ENCODE data around the gene RCC1. TPM values are rescaled to one million over a fixed set of nuclear protein-coding genes. Genes with fewer than 3 reads are reported as not detected.
"Not testable (repeated sequence)": the region's sequence is repeated elsewhere in the genome, so short reads cannot be mapped to it uniquely, and the experiment has no call there.

Gene RCC1
- total RNA-seq, 1 donor from 2014 or later, result 145 TPM

DNA sequence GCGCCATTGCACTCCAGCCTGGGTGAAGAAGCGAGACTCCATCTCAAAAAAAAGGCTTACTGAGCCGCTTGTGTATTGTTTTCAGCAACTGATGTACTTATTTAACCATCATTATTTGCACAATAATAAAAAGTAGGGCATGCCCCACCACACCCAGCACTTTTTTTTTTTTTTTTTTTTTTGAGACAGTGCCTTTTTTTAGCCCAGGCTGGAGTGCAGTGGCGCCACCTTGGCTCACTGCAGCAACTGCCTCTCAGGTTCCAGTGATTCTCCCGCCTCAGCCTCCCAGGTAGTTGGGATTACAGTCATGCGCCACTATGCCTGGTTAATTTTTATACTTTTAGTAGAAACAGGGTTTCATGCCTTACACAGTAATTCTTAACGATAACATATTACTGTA is 34.8 kb downstream of the RCC1 start:
- no peaks in the 10 kb centered on the region for H3K9me3 Mint-ChIP-seq
- no peaks in the 10 kb centered on the region for H3K4me1 Mint-ChIP-seq
- H3K27ac Mint-ChIP-seq, result no peak overlapping the region
- intact Hi-C loops (cut with micrococcal nuclease), result no loop called here
- no peak overlapping the region for H3K4me3 Mint-ChIP-seq
- no peaks in the 10 kb centered on the region for H3K27me3 Mint-ChIP-seq
- H3K36me3 Mint-ChIP-seq (ENCODE audit: low read depth), result peaks cover 16% of the 10 kb centered on the region
- DNase-seq, result no peak

DNA sequence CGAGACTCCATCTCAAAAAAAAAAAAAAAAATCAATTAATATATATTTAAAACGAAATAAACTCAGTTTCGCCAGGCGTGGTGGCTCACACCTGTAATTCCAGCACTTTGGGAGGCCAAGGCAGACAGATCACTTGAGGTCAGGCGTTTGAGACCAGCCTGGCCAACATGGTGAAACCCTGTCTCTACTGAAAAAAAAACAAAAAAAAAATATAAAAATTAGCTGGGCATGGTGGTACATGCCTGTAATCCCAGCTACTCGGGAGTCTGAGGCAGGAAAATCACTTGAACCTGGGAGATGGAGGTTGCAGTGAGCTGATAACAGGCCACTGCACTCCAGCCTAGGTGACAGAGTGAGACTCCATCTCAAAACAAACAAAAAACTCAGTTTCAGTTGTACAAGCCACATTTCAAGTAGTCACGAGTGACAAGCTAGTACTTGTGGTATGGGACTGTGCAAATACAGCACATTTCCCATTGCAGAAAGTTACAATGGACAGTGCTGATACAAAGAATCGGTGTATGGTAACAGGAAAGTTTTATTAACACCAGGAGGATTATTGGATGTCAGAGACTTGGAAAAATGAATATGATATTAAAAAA is 35.7 kb downstream of the RCC1 start:
- H3K27me3 Mint-ChIP-seq; DNase-seq; H3K9me3 Mint-ChIP-seq; intact Hi-C loops (cut with micrococcal nuclease); H3K27ac Mint-ChIP-seq; H3K4me1 Mint-ChIP-seq; H3K4me3 Mint-ChIP-seq: not testable (repeated sequence)
- peaks cover 12% of the 10 kb centered on the region for H3K36me3 Mint-ChIP-seq (ENCODE audit: low read depth)

DNA sequence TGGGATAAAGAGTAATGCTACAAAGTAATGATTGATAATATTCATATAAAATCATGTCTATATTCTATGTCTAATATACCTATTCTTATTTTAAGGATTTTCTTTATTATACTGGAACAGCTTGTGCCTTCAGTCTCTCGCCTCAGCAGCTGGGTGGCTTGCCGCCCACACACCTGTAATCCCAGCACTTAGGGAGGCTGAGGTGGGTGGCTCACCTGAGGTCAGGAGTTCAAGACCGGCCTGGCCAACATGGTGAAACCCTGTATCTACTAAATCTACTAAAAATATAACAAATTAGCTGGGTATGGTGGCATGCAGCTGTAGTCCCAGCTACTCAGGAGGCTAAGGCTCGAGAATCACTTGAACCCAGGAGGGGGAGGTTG is 39.4 kb downstream of the RCC1 start:
- no peaks in the 10 kb centered on the region for H3K4me1 Mint-ChIP-seq
- intact Hi-C loops (cut with micrococcal nuclease), result no loop called here
- H3K36me3 Mint-ChIP-seq (ENCODE audit: low read depth), result no peaks in the 10 kb centered on the region
- no peaks in the 10 kb centered on the region for H3K27me3 Mint-ChIP-seq
- H3K4me3 Mint-ChIP-seq, result no peak overlapping the region
- H3K9me3 Mint-ChIP-seq, result no peaks in the 10 kb centered on the region
- DNase-seq, result no peak
- H3K27ac Mint-ChIP-seq, result no peak overlapping the region

DNA sequence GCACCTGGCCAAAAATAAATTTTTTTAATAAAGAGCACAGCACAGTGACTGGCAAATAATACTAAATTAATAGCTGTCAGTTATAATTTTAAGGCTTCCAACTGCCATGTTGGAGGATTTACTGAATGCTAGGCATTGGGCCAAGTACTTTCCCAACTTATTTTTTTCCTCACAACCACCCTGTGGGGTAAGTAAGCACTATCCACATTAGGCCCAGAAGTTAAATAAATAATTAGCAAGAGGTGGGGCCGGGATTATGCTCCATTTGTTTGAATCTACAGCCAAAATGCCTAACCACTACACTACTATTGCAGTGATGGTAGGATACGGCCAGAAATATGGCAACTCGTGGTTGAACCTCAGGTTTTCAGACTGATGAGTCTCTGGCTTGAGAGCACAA is 42.5 kb downstream of the RCC1 start:
- Mint-ChIP-seq H3K36me3 (ENCODE audit: low read depth) (peaks cover 2% of the 10 kb centered on the region), H3K9me3 (no peaks in the 10 kb centered on the region), H3K27ac (no peak overlapping the region), H3K4me1 (peaks cover 6% of the 10 kb centered on the region), H3K27me3 (no peaks in the 10 kb centered on the region), H3K4me3 (no peak overlapping the region)
- no peak for DNase-seq
- intact Hi-C loops (cut with micrococcal nuclease), result no loop called here

DNA sequence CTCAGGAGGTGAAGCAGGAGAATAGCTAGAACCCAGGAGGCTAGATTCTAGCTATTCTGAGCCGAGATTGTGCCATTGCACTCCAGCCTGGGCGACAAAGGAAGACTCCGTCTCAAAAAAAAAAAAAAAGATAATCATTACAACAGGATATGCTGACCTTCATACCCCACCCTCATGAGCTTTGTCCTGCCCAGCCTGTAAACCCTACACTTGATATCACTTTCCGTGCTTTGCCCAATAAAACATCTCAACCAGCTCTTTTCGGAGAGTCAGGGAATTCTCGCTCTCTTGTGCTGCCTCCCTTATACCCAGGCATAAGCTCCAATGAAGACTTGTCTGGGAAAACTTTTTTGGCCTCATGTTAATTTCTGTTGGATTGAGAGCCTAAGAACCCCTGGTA is 45.5 kb downstream of the RCC1 start:
- intact Hi-C loops (cut with micrococcal nuclease), result no loop called here
- H3K27ac Mint-ChIP-seq, result no peak overlapping the region

DNA sequence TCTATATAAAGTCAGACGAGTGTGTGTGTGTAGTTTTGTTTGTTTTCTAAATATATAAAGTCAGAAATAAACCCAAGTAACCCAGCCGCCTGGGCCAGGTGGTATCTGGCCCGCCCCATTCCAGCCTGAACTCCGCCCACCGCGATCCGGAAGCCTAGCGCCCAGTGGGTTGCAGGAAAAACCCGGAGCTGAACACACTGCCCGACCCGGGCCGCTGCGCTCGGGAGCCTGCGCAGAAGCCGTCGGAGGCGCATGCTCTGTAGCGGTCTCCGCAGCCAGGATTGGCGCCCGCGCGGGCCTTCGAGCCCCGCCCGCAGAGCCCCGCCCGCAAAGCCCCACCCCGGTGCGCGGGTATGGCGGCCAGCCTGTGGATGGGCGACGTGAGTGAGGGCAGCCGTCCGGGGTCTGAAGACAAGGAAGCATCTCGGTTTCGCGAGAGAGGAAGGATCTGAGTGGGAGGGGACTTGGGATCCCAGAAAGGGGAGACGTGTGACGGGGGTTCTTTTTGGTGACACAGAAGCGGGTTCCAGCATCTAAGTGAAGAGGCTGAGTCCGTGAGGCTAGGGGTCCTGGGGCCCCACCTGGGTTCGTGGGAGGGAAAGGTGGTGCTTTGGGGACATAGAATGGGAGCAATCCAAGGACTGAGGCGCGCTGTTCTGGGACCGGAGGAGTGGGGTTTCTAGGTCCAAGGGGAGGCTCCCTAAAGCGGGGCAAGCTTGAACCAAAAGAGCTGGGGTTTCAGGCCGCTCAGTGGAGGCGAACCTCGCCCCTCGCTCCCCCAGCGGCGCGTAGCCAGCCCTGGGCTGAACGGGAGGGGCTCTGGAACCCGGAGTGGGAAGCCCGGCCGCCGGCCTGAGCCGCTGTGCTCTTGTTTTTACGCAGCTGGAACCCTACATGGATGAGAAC is 47.2 kb downstream of the RCC1 start, which contains the start of gene TRNAU1AP:
TRNAU1AP (plus strand) TSS at position 328 of the 906 bp plus-strand sequence; CDS start at position 354, 26 bp downstream.
- Mint-ChIP-seq H3K27me3 (no peaks in the 10 kb centered on the region), H3K36me3 (ENCODE audit: low read depth) (peaks cover 23% of the 10 kb centered on the region), H3K4me1 (peaks cover 17% of the 10 kb centered on the region), H3K27ac (peak within 1 kb of the TSS; percentile 99), H3K4me3 (peak within 1 kb of the TSS; percentile 100), H3K9me3 (no peaks in the 10 kb centered on the region)
- peak; percentile 99 for DNase-seq
- intact Hi-C loops (cut with micrococcal nuclease), result loop anchor here (1.0 to 2.0 kb wide), 5 partner anchors 28 to 183 kb away; partner anchors contain the start of genes RNU11 and YTHDF2

More for the DNA sequence above, 45.5 kb downstream of the RCC1 start:
- Mint-ChIP-seq H3K27me3 (no peaks in the 10 kb centered on the region), H3K4me1 (peaks cover 15% of the 10 kb centered on the region), H3K36me3 (ENCODE audit: low read depth) (peaks cover 17% of the 10 kb centered on the region), H3K9me3 (no peaks in the 10 kb centered on the region), H3K4me3 (no peak overlapping the region)
- no peak for DNase-seq

DNA sequence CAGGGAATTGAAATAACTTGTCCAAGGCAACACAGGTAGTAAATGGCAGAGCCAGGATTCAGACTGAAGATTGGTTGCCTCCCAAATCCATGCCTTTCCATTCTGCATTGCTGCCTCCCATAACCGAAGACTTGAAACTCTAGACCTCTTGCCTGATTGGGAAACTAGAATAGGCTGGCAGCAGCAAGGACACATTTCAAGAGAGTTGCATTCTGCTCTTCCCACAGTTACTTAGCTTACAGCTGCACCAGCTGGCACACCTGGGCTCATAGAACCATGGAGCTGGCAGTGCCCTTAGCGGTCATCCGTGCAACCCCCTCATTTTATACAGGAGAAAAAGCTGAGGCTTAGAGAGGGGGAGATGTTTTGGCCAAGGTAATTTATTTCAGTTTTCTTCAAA is 55.0 kb downstream of the RCC1 start:
- no peak overlapping the region for H3K4me3 Mint-ChIP-seq
- H3K36me3 Mint-ChIP-seq (ENCODE audit: low read depth), result peaks cover 55% of the 10 kb centered on the region
- peaks cover 3% of the 10 kb centered on the region for H3K4me1 Mint-ChIP-seq
- H3K27ac Mint-ChIP-seq, result no peak overlapping the region
- H3K9me3 Mint-ChIP-seq, result no peaks in the 10 kb centered on the region
- no peak for DNase-seq
- no peaks in the 10 kb centered on the region for H3K27me3 Mint-ChIP-seq
- intact Hi-C loops (cut with micrococcal nuclease), result no loop called here

DNA sequence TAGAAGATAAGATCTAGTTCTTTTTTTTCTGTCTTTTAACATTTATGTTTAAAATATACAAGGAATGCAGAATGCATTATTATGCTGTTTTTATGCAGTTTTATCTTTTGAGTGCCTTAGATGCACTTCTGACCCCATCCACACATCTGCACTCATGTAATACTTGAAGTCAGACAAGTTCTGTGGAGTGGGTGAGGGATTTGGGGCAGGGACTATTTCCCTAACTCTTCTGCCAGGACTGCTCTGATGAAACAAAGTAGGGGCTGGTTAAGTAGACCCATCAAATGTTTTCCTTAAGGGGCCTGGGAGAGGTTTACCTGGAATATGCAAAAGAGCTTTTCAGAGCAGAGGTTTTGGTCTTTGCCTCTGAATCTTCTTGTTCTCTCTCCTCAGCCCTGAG is 58.5 kb downstream of the RCC1 start:
- intact Hi-C loops (cut with micrococcal nuclease), result no loop called here
- DNase-seq, result no peak
- no peaks in the 10 kb centered on the region for H3K27me3 Mint-ChIP-seq
- peaks cover 55% of the 10 kb centered on the region for H3K36me3 Mint-ChIP-seq (ENCODE audit: low read depth)
- no peak overlapping the region for H3K27ac Mint-ChIP-seq
- no peak overlapping the region for H3K4me3 Mint-ChIP-seq
- peaks cover 2% of the 10 kb centered on the region for H3K4me1 Mint-ChIP-seq
- H3K9me3 Mint-ChIP-seq, result no peaks in the 10 kb centered on the region

DNA sequence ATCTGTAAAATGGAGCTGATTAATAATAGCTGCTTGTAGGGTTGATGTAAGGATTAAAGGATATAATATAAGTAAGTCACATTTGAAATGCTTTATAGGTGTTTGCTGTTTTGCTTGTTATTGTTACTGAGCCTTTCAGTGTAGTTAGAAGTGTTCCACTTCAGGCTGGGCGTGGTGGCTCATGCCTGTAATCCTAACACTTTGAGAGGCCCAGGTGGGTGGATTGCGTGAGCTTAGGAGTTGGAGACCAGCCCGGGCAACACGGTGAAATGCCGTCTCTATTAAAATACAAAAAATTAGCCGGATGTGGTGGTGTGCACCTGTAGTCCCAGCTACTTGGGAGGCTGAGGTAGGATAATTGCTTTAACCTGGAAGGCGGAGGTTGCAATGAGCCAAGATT is 59.2 kb downstream of the RCC1 start:
- intact Hi-C loops (cut with micrococcal nuclease), result no loop called here
- no peak for DNase-seq
- Mint-ChIP-seq H3K4me3 (no peak overlapping the region), H3K27ac (no peak overlapping the region), H3K36me3 (ENCODE audit: low read depth) (peaks cover 48% of the 10 kb centered on the region), H3K4me1 (peaks cover 2% of the 10 kb centered on the region), H3K27me3 (no peaks in the 10 kb centered on the region), H3K9me3 (no peaks in the 10 kb centered on the region)

DNA sequence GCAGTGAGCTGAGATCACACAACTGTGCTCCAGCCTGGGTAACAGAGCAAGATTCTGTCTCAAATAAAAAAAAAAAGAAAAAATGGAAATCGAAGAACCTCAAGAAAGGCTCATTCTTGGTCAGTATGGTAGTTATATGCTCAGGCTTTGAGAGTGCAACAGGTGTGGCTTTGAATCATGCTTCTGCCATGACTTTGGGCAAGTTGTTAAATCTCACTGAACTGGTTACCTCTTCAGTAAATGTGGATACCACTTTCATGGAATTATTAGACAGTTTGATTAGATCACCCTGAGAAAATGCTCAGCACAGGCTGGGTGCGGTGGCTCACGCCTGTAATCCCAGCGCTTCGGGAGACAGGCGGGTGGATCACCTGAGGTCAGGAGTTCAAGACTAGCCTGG is 59.9 kb downstream of the RCC1 start:
- intact Hi-C loops (cut with micrococcal nuclease), result no loop called here
- H3K4me1 Mint-ChIP-seq, result peaks cover 2% of the 10 kb centered on the region
- no peak for DNase-seq
- peaks cover 48% of the 10 kb centered on the region for H3K36me3 Mint-ChIP-seq (ENCODE audit: low read depth)
- no peak overlapping the region for H3K27ac Mint-ChIP-seq
- H3K27me3 Mint-ChIP-seq, result no peaks in the 10 kb centered on the region
- H3K4me3 Mint-ChIP-seq, result no peak overlapping the region
- no peaks in the 10 kb centered on the region for H3K9me3 Mint-ChIP-seq

DNA sequence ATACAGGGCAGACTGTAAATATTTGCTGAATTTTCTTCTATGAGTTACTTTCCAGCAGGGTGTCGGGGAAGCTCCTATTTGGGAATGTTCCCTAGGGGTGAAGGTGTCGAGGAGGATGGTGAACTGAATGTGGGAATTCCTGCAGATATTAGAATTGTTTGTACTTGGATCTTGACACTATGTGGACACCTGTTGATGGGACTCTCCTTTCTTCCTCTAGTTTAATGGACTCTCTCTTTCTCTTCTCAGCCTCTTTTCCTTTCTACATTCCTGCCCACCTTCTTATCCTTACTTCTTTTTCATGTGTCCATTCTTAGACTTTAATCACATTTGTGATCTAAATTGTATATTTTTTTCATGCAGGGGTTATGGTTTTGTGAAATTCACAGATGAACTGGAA is 61.1 kb downstream of the RCC1 start:
- H3K4me3 Mint-ChIP-seq, result no peak overlapping the region
- H3K9me3 Mint-ChIP-seq, result no peaks in the 10 kb centered on the region
- DNase-seq, result no peak
- no peaks in the 10 kb centered on the region for H3K27me3 Mint-ChIP-seq
- H3K27ac Mint-ChIP-seq, result no peak overlapping the region
- peaks cover 49% of the 10 kb centered on the region for H3K36me3 Mint-ChIP-seq (ENCODE audit: low read depth)
- no peaks in the 10 kb centered on the region for H3K4me1 Mint-ChIP-seq
- intact Hi-C loops (cut with micrococcal nuclease), result no loop called here

DNA sequence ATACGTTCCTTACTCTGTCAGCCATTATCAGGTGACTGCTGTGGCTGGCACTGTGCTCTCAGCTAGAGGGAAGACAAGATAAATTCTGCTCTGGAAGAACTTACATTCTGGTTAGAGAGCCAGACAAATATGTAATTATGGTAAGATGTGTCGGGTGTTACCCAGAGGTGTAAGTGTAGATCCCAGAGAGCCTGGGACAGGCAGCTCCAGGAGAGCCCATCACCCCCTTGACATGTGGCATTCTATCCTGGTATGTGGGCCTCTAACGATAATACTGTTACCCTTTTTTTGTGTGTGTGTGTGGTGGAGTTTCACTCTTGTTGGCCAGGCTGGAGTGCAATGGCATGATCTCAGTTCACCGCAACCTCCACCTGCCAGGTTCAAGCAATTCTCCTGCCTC is 66.1 kb downstream of the RCC1 start:
- intact Hi-C loops (cut with micrococcal nuclease), result no loop called here
- Mint-ChIP-seq H3K27me3 (no peaks in the 10 kb centered on the region), H3K9me3 (no peaks in the 10 kb centered on the region)

DNA sequence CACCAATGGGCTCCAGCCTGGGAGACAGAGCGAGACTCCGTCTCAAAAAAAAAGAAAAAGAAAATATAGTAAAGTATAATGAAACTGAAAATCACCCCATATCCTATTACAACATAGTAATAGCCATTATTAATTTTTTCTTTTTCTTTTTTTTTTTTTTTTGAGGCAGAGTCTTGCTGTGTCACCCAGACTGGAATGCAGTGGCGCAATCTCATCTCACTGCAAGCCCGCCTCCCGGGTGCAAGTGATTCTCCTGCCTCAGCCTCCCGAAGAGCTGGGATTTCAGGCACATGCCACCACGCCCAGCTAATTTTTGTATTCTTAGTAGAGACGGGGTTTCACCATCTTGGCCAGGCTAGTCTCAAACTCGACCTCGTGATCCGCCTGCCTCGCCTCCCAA is 67.0 kb downstream of the RCC1 start:
- H3K4me1 Mint-ChIP-seq; H3K4me3 Mint-ChIP-seq; H3K9me3 Mint-ChIP-seq; H3K27ac Mint-ChIP-seq; intact Hi-C loops (cut with micrococcal nuclease); H3K27me3 Mint-ChIP-seq; DNase-seq: not testable (repeated sequence)
- peaks cover 51% of the 10 kb centered on the region for H3K36me3 Mint-ChIP-seq (ENCODE audit: low read depth)

More for the DNA sequence above, 66.1 kb downstream of the RCC1 start:
- Mint-ChIP-seq H3K27ac (no peak overlapping the region), H3K4me1 (no peaks in the 10 kb centered on the region), H3K36me3 (ENCODE audit: low read depth) (peaks cover 47% of the 10 kb centered on the region), H3K4me3 (no peak overlapping the region)
- no peak for DNase-seq

DNA sequence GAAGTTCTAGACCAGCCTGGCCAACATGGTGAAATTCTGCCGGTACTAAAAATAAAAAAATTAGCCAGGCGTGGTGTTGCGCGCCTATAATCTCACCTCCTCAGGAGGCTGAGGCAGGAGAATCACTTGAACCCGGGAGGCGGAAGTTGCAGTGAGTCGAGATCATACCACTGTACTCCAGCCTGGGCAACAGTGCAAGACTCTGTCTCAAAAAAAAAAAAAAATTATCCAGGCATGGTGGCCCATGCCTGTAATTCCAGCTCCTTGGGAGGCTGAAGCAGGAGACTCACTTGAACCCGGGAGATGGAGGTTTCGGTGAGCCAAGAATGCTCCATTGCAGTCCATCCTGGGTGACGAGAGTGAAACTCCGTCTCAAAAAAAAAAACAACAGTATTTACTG is 67.7 kb downstream of the RCC1 start:
- Mint-ChIP-seq H3K36me3 (ENCODE audit: low read depth) (peaks cover 52% of the 10 kb centered on the region), H3K4me3 (no peak overlapping the region), H3K4me1 (peaks cover 8% of the 10 kb centered on the region), H3K9me3 (no peaks in the 10 kb centered on the region), H3K27ac (no peak overlapping the region), H3K27me3 (no peaks in the 10 kb centered on the region)
- intact Hi-C loops (cut with micrococcal nuclease), result no loop called here
- no peak for DNase-seq

All from activated CD4-positive, alpha-beta T cell treated with anti-CD3 and anti-CD28 coated beads, Interleukin-2, amount 10 ng/mL, durations not matched to agents 24 days and 14 days (primary cell).